GM18526 (cell line): ENCODE results near the gene CFAP69.

Experiments used
- POLR2A ChIP-seq: IDR thresholded peaks from 3 replicates; pipeline ENCODE4 v1.6.1; 2011; ENCODE audit not compliant: insufficient read length; ENCODE audit errors: extremely low read depth

Gene CFAP69

DNA sequence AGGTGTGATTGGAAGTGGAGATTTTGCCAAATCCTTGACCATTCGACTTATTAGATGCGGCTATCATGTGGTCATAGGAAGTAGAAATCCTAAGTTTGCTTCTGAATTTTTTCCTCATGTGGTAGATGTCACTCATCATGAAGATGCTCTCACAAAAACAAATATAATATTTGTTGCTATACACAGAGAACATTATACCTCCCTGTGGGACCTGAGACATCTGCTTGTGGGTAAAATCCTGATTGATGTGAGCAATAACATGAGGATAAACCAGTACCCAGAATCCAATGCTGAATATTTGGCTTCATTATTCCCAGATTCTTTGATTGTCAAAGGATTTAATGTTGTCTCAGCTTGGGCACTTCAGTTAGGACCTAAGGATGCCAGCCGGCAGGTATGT lies 19.8 kb upstream of the CFAP69 start:
- TF ChIP-seq POLR2A, result no peak

DNA sequence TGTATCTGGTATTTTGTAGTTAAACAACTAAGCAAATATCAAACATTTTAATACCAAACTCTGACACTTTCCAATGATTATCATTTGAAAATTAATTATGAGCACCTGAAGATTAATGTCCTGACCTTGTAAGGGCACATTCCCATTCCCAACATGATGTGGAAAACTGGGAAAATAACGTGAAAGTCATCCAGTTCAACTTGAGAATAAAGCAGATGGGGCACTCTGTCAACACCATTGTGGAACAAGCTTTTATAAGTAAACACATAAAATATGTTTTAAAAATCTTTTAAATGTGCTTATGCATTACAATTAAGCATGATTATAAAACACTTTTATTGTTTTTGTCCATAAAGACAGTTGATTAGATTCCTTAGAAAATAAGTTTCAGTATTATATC lies 19.4 kb upstream of the CFAP69 start:
- no peak for TF ChIP-seq POLR2A

DNA sequence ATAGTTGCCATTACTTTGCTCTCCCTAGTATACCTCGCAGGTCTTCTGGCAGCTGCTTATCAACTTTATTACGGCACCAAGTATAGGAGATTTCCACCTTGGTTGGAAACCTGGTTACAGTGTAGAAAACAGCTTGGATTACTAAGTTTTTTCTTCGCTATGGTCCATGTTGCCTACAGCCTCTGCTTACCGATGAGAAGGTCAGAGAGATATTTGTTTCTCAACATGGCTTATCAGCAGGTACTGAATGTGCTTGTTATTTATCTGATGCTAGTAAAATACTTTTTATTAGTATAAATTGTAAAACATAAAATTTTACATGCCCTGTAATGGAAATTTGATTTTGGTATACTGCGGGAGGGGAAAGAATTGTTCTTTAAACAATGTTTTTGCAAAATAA lies 17.7 kb upstream of the CFAP69 start:
- TF ChIP-seq POLR2A, result no peak

DNA sequence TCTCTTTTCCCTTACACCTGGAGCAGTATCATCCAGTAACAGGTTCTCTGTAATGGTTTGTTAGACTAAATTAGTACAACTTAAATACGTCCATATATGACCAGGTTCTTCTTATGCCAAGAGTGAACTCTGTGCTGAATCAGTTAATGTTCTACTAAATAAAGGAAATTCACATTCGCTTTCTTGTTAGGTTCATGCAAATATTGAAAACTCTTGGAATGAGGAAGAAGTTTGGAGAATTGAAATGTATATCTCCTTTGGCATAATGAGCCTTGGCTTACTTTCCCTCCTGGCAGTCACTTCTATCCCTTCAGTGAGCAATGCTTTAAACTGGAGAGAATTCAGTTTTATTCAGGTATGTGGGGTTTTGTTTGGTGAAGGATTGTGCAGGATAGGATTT lies 15.3 kb upstream of the CFAP69 start:
- TF ChIP-seq POLR2A, result no peak

DNA sequence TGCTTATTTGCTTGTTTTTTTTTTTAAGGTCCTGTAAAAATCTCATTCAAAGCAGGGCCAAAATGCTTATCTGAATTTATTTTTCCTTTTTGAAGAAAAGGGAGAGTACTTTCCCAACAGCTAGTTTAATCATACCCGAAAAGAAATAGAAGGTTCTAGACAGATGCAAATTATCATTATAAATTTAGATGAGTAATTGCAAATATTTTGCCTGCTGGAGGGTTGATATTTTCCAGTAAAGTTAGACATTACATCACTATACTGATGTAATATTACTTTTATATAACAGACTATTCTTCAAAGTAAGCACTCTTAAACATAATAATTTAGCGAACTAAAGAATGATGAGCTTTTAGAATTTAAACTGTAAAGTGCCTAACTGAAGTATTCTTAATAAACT lies 14.1 kb upstream of the CFAP69 start:
- no peak for TF ChIP-seq POLR2A

DNA sequence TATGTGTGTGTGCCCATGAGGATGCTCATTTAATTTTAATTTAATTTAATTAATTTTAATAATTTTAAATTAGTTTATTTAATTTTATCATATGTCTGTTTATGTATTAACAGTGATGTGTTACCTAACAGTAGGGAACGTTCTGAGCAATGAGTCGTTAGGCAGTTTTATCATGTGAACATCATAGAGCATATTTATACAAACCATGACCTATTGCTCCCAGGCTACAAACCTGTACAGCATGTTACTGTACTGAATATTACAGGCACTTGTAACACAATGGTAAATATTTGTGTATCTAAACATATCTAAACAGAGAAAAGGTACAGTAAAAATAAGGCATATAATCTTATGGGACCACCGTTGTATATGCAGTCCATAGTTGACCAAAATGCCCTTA lies 13.7 kb upstream of the CFAP69 start:
- TF ChIP-seq POLR2A, result no peak

DNA sequence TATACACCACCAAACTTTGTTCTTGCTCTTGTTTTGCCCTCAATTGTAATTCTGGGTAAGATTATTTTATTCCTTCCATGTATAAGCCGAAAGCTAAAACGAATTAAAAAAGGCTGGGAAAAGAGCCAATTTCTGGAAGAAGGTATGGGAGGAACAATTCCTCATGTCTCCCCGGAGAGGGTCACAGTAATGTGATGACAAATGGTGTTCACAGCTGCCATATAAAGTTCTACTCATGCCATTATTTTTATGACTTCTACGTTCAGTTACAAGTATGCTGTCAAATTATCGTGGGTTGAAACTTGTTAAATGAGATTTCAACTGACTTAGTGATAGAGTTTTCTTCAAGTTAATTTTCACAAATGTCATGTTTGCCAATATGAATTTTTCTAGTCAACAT lies 12.5 kb upstream of the CFAP69 start:
- no peak for TF ChIP-seq POLR2A

DNA sequence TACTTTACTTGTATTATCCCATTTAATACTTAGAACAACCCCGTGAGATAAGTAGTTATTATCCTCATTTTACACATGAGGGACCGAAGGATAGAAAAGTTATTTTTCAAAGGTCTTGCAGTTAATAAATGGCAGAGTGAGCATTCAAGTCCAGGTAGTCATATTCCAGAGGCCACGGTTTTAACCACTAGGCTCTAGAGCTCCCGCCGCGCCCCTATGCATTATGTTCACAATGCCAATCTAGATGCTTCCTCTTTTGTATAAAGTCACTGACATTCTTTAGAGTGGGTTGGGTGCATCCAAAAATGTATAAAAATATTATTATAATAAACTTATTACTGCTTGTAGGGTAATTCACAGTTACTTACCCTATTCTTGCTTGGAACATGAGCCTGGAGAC lies 11.4 kb upstream of the CFAP69 start:
- no peak for TF ChIP-seq POLR2A

DNA sequence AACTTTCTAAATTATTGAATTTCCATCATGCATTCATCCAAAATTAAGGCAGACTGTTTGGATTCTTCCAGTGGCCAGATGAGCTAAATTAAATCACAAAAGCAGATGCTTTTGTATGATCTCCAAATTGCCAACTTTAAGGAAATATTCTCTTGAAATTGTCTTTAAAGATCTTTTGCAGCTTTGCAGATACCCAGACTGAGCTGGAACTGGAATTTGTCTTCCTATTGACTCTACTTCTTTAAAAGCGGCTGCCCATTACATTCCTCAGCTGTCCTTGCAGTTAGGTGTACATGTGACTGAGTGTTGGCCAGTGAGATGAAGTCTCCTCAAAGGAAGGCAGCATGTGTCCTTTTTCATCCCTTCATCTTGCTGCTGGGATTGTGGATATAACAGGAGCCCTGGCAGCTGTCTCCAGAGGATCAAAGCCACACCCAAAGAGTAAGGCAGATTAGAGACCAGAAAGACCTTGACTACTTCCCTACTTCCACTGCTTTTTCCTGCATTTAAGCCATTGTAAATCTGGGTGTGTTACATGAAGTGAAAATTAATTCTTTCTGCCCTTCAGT lies 8.2 kb upstream of the CFAP69 start:
- no peak for TF ChIP-seq POLR2A

DNA sequence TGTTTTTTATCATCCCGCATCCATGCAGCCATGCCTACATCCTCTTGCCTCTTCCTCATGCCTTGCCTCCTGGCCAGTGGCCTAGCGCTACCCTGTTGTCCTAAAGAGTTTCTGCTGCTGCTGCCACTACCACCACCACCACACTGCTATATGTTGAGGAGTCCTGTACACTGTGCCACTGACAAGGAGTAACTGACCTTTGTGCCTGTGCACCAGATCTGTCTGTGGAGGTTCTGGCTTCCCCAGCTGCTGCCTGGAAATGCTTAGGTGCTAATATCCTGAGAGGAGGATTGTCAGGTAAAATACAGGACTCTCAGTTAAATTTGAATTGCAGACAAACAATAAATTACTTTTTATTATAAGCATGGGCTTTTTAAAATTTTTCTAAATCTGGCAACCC lies 7.0 kb upstream of the CFAP69 start:
- TF ChIP-seq POLR2A, result no peak

DNA sequence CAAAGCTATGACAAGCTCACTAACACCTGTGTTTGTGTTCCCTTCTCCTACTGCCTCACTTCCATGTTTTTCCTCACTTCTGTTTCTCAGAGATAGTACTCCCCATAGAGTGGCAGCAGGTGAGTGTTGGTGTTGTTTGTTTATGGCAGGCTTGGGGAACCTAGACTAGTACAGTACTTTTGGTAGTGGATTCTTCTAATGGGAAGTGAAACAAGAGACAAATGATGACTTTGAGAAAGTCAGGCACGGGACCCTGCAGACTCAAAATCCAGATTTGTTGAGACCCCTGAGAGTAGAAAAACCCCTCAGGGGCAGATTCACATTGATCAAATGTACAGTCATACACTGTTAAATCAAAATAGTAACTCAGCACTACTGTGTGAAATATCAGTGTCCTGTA lies 6.4 kb upstream of the CFAP69 start:
- TF ChIP-seq POLR2A, result no peak

DNA sequence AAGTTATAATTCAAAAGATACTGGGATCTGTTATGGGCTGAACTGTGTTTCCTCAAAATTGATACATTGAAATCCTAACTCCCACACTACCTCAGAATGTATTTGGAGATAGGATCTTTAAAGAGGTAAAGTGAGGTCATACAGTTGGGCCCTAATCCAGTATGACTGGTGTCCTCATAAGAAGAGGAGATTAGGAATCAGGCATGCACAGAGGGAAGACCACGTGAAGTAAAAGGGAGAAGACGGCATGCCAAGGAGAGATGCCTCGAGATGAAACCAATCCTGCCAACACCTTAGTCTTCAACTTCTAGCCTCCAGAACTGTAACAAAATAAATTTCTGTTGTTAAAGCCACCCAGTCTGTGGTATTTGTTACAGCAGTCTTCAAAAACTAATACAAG lies 5.9 kb upstream of the CFAP69 start:
- no peak for TF ChIP-seq POLR2A

DNA sequence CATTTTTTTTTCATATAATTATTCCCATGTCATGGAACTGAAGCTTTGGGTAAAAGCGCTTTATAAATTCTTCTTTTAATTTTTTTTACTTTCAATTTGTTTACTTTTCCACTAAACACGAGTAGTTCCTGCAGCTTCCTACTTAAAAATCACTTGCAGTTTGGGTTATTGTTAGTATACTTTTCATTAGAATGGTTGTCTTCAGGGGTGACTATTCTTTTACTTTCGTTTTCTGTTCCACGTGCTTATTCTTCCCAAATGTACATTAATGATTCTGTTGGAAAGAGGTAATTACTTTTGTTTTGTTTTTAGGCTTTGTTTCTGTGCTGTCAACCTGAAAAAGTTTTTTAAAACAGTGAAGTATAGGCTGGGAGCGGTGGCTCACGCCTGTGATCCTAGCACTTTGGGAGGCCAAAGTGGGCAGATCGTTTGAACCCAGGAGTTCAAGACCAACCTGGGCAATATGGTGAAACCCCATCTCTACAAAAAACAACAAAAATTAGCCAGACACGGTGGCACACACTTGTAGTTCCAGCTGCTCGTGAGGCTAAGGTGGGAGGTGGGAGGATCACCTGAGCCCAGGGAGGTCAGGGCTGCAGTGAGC lies 5.2 kb upstream of the CFAP69 start:
- no peak for TF ChIP-seq POLR2A

DNA sequence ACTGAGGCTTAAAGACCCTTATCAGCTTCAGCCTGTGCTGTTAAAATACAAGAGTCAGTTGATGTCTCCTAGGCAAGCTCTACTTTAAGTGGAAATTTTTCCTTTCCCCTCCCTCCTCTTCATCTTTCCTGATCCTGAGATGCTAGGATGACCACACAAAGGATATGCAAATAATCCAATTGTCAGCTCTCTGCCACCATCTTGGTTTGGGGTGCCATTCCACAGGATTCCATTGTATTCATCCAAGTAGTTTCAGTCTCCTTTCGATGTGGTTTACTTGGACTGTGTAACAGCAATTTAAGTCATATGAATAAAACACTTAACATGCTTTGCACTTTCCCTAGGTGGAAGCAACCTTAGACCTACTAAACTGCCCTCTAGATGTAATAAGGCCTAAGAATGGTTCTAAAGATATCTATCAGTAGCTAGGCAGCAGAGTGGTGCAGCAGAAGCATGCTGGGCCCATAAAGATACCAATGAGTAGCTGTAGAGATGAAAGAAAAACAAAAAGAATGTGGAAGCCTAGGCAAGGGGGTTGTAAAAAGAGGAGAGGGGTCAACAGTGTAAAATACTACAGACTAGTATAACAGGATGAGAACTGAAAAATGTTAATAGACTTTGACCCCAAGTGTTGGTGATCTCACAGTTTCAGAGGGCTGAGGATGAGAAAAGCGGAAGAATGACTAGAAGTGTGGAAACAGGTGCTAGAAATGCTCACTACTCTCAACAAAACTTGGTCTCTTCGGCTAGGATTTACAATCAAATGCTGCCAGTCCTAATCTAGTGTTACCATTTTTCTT lies 2.4 kb upstream of the CFAP69 start:
- TF ChIP-seq POLR2A, result no peak

DNA sequence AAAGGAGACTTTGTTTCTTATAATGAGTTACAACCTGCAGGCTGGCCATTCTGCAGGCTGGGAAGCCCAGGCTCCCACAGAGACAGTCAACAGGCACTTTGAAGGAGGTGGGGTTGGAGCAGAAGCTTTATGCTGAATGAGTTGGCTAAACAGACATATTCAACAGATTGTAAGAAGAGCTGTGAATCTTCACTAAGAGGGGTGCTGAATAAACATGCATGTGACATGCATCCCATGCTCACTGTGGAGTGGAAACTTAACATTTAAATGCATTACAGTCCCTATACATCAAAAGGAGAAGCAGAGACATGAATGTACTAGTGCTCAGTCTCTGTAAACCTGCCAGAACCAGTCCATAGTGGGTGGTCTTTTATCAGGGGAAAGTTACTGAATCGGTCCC lies 1.4 kb upstream of the CFAP69 start:
- no peak for TF ChIP-seq POLR2A

DNA sequence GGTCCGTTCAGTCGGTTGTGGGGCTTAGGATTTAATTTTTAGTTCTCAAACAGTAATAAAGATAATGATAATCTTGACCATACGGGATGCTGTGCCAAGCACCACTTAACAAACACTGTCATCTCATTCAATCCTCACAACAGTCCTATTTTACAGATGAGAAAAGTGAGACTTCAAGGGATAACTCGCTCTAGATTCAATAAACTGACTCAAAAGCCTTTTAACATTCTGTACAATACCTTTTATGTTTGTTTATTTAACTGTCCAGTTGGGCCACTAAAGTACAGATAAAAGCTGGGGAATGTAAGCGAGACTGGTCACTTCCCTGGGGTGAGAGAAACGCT lies 437 bp upstream of the CFAP69 start:
- no peak for TF ChIP-seq POLR2A

DNA sequence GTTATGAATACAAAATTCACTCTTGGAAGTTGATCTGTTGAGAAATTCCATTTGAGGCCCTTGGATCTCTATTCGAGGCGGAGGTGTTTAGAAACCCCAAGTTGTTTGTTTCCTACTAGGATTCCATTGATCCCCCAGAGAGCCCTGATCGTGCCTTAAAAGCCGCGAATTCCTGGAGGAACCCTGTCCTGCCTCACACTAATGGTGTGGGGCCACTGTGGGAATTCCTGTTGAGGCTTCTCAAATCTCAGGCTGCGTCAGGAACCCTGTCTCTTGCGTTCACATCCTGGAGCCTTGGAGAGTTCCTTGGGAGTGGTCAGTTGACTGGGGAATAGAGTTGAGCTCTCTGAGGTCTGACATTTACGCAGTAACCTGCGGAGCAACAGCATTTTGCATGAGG lies 1.2 kb downstream of the CFAP69 start:
- no peak for TF ChIP-seq POLR2A
